GM21529 (cell line): ENCODE measurements around the gene KCNJ1.

Source experiments
- ATAC-seq: cut with Tn5 transposase; IDR thresholded peaks from one replicate; pipeline ENCODE4 v1.9.1; 2021; ENCODE audit not compliant: unreplicated experiment

Gene KCNJ1

DNA sequence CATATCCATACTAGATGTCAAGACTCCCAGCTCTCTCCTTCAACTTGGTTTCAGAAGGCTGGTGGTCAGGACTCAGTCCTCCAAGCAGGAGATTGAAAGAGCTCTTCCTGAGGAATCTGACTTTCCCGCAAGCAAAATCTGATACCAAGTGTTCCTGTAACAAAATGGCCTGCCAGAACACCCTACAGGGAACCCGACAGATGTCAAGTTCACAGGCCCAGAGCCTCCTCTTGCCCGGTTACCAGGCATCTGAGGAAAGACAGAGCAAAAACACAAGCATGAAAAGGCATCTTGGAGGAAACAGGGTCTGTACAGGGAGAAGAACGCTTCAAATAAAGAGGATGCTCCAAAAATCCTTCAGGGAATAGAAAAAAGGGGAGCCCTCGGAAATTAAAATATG, 15.4 kb upstream of the KCNJ1 start:
- ATAC-seq = no peak

DNA sequence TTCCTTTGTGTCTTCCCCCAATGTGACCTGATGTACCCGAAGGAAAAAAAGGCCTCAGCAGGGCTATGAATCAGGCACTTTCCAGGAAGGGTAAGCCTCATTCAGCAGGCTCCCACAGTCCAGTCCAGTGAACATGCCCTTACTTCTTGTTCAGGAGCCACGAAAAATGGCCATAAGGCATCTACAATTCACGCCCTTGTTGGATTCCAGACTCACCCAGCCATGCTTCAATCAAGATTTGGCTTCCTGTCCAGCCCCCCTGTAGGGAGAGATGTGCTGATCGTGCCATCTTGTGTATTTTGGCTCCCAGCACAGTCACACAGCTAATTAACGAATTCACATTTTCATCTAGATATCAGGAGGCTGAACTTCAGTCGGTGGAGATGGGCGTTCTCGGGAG, 14.1 kb upstream of the KCNJ1 start:
- no peak for ATAC-seq

DNA sequence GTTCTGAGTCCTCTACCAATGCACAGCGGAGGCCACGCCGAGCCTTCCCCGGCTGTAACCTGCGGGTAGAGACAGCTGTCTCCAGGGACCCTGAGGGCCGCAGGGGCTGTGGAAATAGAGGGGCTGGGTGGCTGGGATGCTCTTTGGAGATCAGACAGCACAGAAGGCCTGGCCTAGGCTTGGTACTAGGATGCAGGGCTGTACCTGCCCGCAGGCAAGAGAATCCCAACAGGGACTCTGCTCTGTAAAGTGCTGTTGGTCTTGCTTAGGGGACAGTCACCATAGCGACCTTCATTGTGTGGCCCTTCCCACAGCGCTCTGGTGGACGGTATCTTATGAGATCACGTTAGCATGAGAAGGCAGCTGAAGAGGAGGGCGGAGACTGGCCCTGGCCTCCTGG, 12.7 kb upstream of the KCNJ1 start:
- no peak for ATAC-seq

DNA sequence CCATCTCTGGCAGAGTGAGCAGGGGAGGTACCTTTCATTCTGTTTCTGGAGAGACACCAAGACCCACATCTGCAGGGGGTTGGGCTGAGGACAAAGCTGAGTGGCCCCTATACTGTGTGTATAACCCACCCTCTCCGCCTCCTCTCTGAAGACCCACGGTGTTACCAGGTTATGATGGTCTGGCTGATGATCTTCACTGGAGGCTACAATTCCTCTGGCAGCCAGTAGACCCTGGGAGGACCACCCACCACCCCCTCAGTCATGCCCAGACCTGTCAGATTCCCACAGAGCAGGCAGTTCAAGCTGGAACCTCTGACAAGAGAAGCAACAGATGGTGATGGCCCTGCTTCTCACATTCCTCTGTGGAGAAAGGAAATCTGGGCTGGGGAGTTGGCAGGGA, 11.4 kb upstream of the KCNJ1 start:
- ATAC-seq = no peak

DNA sequence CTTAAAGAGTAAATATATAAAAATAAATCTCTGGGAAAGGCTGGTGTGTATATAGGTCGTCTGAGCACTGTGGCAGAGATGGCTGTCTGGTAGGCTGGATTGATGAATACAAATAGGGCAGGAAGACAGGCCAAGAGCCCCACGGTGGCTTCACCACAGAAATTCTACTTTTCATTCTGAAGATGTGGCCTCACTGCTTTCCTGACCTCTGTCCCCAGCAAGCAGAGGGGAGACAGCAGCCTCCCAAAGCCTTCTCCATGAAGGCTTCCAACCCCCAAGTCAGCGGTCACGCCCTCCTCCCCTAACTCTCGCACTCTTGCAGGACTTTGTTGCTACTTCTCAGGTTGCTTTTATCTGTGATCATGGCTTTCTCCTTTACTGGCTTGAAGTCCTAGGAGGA, 10.6 kb upstream of the KCNJ1 start:
- ATAC-seq = no peak

DNA sequence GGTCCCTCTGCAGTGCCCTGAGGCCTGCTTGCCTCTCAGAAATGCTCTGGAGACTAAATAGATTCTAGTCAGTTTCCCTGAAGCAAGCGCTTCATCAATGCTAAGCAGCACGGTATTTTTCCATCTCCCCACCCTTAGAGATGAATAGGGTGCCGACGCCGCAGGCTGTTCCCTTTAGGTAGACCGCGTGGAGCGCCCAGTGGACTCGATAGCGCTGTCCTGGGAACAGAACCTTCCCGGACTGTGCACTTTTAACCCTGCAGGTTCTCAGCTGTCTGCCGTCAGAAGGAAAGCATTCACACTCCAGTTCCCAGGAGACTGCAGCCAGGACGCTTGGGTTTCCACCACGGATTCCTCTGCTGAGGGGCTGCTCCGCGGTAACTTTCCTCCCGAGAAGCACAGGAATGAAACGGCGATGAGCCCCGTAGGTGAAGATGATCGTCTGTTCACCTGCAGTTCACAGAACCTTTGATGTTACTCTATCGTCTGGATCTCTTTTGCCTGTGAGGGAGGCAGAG, 9.1 kb upstream of the KCNJ1 start:
- no peak for ATAC-seq

DNA sequence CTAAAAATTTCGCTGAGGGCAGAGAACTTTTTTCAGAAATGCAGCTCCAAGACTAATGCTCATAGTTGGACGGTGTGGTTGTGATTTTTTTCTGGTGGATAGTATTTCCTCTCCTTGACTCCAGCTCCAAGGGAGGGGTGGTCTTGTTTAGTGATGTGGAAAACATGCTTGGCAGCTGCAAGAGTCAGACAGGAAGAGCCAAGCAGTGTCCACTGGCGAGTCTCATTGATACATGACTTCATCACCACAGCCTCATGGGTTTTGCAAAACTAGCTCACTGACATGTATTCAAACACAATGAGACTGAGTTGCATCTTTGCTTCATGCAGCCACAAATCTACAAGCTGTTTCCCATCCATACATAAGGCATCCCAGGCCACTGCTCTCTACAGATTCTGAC, 7.3 kb upstream of the KCNJ1 start:
- no peak for ATAC-seq

DNA sequence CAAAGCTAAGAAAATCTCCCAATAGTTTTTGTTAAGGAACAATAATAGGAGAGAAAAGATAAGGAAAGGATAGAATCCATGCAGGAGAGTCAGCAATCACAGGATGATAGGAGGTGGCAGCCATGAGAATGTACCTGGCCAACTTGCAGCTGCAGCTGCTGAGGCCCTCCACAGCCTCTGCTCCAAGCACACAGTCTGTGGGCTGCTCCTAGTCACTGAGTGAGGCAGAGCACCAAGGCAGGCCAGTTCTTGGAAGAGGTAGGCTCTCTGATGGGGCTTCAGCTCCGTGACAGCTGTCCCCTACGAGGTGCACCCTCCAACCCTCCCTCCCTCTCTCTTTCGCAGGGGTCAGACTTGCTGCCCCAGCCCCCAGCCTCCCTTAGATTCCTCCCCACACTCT, 5.5 kb upstream of the KCNJ1 start:
- ATAC-seq = no peak

DNA sequence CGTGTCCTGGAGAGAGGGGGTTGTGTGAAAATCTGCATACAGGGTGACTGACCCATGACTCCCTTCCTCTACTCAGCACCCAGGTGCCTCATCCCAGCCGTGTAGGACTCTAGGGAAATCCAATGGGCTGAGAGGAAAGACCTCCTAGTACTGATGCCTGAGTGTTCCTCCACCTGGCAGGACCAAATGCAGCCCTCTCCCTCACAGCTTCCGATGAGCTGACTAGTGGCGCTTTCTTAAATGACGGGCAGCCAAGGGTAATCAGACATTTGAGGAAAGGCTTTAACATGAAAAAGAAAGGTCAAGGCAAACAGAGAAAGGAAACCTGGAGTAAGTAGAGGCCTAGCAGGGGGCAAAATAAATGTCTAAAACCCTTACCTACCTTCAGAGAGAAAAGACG, 5.0 kb upstream of the KCNJ1 start:
- ATAC-seq = no peak

DNA sequence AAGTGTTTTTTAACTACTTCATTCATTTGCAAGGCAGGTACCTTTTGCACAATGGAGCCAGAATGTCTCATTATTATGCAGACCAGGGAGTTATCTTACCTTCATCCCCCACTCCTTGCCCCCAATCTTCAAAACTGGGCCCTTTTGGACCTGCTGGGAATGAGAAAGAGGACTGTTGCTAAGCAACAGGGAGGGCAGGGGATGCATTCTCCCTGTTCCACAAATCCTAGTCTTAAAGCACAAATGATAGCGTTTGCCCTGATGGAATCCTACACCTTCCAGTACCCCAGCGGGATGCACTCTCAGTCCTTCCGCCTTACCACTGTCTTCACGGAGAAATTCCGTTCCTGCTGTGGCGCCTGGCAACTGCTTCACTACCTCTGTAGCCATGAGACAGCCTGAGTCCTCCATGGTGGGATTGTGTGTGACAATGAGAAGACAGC, 4.1 kb upstream of the KCNJ1 start:
- no peak for ATAC-seq

DNA sequence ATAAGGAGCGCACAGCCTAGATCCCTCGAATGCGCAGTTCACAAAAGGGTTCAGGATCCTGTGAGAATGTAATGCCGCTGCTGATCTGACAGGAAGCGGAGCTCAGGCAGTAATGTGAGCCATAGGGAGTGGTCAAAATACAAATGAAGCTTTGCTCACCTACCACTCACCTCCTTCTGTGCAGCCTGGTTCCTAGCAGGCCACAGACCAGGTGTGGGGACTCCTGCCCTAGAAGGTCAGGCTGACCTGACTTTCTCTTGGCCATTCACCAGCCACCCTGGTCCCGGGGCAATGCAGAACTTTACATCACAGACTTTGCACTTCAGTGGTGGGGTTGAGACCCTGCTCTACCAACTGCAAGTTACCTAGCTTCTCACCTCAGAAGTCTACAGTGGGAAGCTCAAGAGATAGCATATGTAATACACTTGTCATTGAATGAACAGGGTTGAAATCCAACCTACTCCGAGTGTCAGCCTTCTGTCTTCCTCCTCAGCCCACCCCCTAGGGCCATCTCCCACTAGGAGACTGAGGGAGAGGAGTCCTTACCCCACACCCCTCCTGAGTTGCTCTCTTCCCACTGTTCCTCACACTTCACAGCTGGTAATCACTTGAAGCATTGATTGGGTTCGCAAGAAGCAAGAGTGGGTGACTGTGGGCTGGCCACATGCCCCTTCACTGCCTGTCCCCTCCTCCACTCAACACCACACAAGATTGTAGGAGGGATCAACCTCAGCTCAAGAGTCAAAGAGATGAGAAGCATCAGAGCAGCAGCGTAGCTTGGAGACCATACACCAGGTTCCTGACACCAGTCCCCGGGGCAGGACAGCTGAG, 2.0 kb upstream of the KCNJ1 start:
- no peak for ATAC-seq

DNA sequence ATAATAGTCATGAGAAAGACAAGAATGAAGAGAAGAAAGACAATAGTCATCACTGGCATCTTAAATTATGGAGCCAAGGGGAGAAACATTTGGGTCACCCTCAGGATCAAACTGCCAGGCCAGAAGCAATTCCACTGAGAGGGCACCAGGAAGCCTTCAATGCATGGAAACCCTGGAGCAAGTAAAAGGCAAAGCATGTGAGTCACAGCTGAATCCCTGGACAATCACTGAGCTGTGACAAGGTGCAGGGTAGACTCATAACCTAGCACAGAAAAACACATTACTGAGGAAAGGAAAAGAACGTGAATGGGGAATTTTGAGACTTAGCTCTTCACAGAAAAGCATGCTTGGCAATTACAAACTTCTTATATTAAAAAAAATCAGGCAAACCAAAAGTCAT, 1.6 kb downstream of the KCNJ1 start:
- no peak for ATAC-seq

DNA sequence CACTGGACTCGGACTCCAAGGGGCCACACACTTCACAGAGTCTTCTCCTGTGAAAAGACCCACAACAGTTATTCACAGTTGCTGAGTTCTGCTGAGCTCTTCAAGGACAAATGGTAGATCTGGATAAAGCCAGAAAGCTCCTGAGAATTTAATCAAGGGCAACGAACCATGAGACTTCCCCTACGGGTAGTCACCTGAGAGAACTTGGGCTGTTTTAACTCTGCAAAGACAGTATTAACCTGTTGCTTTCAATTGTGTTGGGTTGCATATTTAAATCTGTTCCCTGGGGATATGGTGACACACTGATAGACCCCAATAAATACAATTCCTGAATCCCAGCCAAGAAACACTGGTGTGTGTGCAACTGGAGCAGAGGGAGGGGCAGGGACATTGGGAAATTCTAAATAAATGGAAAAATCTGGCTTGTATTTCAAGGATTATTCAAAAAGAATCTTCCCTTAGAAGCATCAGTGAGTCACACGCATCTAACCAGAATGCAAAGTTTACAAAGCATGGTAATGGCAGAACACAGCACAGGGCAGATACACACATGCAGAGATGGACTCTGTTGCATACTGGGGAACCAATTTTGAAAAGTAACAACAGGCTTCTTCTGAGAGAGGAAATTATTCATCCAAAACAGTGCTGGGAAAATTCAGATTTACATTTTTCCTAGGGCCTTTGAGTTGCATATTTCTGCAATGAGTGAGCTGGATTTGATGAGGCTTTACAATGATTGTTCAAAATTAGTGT, 4.0 kb downstream of the KCNJ1 start:
- no peak for ATAC-seq

DNA sequence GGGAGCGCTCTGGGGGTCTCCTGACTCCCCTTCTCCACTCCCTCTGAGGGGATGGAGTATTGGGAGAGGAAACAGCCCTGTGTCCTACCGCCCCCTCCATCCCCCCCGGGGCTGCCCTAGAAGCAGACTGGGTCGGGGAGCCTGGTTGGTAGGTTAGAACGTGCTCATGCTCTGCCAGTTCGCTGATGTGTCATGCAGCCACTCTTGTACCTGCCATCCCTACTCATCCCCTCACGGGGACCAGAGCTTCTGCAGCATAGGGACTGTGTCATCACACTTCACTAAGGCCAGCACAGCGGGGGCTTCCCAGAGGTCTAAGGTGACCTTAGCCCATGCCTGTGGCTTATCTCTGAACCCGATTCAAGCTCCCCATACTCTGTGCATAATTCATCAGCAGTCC, 4.7 kb downstream of the KCNJ1 start:
- no peak for ATAC-seq

DNA sequence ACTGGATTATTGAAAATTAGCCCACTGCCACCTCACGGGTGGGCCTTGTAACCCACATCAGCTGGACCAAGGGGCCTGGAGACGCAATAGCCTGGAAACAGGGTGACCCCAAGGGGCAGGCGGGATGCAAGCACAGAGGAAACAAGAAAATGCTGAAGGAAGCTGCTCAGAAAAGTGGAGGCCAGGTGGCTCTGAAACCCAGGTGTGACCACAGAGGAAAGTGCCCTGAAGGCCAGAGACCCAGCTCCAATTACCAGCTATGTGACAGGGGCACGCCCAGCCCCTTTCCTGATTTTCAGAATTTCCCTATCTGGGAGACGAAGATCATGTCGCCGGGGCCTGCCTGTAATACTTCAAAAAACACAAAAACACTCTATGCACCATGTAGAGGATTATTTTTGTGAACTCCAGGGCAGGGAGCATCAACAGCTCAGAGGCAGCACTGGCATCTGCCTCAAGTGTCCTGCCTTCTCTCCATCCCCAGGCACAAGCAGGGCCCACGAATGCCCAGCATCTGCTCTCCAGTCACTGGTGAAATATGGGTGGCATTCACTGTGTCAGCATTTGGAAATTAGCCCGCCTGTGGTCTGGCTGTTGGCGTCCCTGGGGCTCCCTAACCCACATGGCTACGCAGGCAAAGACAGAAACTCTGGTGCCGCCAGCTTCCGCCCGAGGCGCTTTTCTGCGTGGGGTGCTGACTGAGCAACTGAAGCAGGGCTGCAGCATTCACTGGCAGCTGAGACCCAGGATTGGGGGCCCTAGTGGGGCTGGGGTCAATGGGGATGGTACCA, 6.3 kb downstream of the KCNJ1 start:
- ATAC-seq = no peak

DNA sequence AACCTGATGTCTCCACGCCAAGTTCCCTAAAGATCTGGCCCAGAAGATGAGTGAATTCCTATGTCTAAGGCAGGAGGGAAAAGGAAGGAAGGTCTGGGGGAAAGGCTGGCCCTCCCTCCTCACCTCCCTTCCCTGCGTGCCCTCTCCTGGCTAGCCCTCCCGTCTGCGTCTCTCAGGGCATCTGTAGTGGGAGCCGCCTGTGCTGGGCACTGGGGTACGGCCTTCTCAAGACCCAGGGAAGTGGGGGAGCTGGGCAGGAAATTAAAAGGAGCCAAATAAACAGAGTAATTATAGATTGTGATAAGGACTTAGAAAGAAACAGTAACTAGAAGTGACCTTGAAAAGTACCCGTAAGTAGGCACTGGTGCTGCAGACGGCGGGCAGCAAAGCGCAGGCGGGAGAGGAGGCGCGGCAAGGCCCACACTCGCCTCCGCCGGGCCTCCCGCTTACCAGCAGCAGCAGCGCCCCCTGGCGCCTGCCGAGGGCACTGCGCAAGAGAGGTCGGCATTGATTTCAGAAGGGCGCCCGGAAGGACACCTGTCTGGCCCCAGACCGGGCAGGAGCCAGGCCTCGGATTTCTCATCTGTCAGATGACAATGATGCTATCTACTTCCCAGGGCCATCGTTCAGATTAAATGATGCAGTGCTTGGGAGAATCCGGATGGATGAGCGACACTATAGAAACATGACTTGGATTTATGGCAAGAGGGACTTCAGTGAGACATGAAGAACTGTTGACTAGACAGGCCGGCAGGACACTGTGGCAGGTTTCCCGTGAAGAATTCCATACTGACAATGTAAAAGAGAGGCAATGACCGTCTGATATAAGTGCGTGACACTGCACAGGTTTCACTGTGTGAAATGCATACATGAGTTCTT, 7.3 kb downstream of the KCNJ1 start:
- peak; percentile 96 for ATAC-seq

DNA sequence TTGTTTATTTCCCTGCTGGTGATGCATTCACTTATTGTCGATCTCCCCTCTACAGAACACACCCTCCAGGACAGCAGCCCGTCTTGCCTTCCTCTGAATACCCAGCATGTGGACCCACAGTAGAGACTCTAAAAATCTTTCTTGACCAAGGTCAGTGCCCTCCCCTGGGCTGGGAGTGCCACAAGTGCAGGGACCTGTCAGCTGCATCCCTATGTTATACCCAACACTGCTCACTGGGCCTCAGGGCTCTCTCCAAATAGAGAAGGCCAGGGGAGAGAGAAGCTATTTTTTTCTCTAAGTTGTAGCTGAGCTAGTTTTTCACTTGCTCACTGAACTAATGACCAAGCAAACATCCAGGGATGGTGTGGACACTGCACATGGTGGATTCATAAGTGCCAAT, 9.8 kb downstream of the KCNJ1 start:
- no peak for ATAC-seq

DNA sequence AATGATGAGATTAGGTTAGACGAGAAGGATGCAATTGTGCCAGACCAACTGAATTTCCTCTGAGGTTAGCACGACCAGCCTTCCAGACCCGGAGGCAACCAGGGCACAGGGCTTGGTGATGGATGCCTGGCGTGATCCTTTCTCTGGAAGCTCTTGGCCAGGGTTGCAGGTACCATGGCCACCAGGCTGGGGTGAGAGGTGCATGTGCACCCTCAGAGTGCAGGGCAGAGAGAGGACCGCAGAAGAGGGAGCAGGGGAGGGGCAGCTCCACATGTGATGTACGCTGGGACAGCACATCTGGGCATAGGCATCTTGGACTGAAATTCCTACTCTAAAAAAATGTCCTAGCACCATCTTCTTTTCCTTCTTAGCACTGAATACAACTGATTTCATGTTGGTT, 10.9 kb downstream of the KCNJ1 start:
- no peak for ATAC-seq

DNA sequence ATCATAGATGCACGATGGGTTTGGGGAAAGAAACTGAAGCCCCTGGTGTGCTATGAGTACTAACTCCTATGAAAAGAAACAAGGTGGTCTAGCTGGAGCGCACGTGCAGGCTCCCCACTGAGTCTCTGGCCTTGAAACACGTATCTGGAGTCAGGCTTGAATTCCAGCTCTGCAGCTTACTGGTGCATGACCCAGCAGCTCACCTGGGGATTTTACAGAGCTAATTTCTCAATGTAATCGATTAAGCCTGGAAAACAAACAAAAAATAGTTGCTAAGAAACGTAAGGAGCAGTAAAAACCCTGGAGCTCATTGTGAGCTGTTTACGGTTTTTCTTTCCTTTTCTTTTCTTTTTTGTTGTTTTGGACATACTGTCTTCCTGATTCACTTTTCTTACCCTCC, 12.3 kb downstream of the KCNJ1 start:
- ATAC-seq = no peak

DNA sequence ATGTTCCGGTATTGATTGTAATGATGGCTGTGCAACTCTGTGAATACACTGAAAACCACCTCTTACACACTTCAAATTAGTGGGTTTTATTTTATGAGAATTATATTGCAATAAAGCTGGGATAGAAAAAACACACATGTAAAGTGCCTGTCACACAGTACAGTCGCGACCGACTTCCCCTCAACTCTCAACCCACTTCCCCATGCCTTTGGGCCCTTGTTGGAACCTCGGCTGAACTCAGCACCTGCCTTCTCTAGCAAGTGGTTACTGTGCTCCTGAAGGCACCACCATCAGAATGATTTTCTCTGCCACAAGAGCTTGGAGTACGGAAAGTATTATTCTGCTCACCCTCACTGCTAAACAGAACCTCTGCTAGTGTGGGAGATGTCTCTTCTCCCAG, 13.5 kb downstream of the KCNJ1 start:
- no peak for ATAC-seq
